IMR-90 (cell line): ENCODE results near the gene CPXM2. TPM values are rescaled to one million over a fixed set of nuclear protein-coding genes. Genes with fewer than 3 reads are reported as not detected.

ENCODE experiments used
- ATAC-seq: fragments of 200-7000 bp; cut with Tn5 transposase; 2 replicates; pipeline ENCODE4 v1.9.1; 2020; ENCODE audit warnings: low read depth, mild to moderate bottlenecking, moderate library complexity
- BruUV-seq: library from RNA; stranded (reverse); fragments of 400-500 nt; replicated peaks from 2 replicates; lab custom pipeline; 2021; lab: Mats Ljungman, UMichigan
- CTCF ChIA-PET: fragments of 300-600 bp; formaldehyde crosslinking; extraction: SDS; loops from one replicate; lab custom pipeline; 2021; ENCODE audit warnings: antibody characterized with exemption; lab: Yijun Ruan, JAX
- POLR2A ChIA-PET: fragments of 300-600 bp; sonication (Branson Sonifier 250); formaldehyde crosslinking; loops from one replicate; lab custom pipeline; 2022; ENCODE audit warnings: antibody characterized with exemption; ENCODE audit not compliant: unreplicated experiment; lab: Charles Lee
- DNase-seq: peaks from one replicate; pipeline ENCODE4 v3.0.0; 2013
- H2AFZ ChIP-seq: replicated peaks from 2 replicates; pipeline ENCODE3; 2013; ENCODE audit warnings: low read length, mild to moderate bottlenecking; ENCODE audit not compliant: poor library complexity
- H2AK5ac ChIP-seq: 2 replicates; pipeline ENCODE4 v1.6.1; 2013; ENCODE audit warnings: low read depth, low read length, inconsistent platforms
- H2AK9ac ChIP-seq: replicated peaks from 2 replicates; pipeline ENCODE3; 2013; ENCODE audit warnings: mild to moderate bottlenecking, low read depth, low read length, moderate library complexity; ENCODE audit not compliant: poor library complexity
- H2BK120ac ChIP-seq: 2 replicates; pipeline ENCODE4 v1.6.1; 2013; ENCODE audit warnings: low read depth, low read length, inconsistent platforms
- H2BK15ac ChIP-seq: 3 replicates; pipeline ENCODE4 v1.6.1; 2013; ENCODE audit warnings: low read depth, low read length, inconsistent platforms
- H2BK20ac ChIP-seq: 2 replicates; pipeline ENCODE4 v1.6.1; 2013; ENCODE audit warnings: low read depth, mild to moderate bottlenecking, inconsistent platforms, low read length, moderate library complexity
- H2BK5ac ChIP-seq: 2 replicates; pipeline ENCODE4 v1.6.1; 2013; ENCODE audit warnings: mild to moderate bottlenecking, low read depth, low read length, inconsistent platforms; ENCODE audit not compliant: poor library complexity, severe bottlenecking
- H3K14ac ChIP-seq: replicated peaks from 2 replicates; pipeline ENCODE4 v1.6.1; 2013; ENCODE audit warnings: low read depth, low read length, inconsistent platforms
- H3K18ac ChIP-seq: 2 replicates; pipeline ENCODE4 v1.6.1; 2013; ENCODE audit warnings: low read depth, low read length, control low read depth
- H3K23ac ChIP-seq: 2 replicates; pipeline ENCODE4 v1.6.1; 2013; ENCODE audit warnings: low read depth, low read length, inconsistent platforms
- H3K27ac ChIP-seq: 2 replicates; pipeline ENCODE4 v1.5.1; 2013; ENCODE audit warnings: mild to moderate bottlenecking, control low read depth, low read length; ENCODE audit not compliant: insufficient read depth
- H3K27me3 ChIP-seq: 2 replicates; pipeline ENCODE4 v1.6.1; 2013; ENCODE audit warnings: low read length; ENCODE audit not compliant: control insufficient read depth, insufficient read depth
- H3K36me3 ChIP-seq: 2 replicates; pipeline ENCODE4 v1.6.1; 2013; ENCODE audit warnings: low read length, mixed read lengths; ENCODE audit not compliant: control insufficient read depth, insufficient read depth
- H3K4ac ChIP-seq: 2 replicates; pipeline ENCODE4 v1.6.1; 2013; ENCODE audit warnings: low read depth, low read length, inconsistent platforms
- H3K4me1 ChIP-seq: 2 replicates; pipeline ENCODE4 v1.6.1; 2013; ENCODE audit warnings: low read length, mixed read lengths; ENCODE audit not compliant: control insufficient read depth, insufficient read depth
- H3K4me2 ChIP-seq: 2 replicates; pipeline ENCODE4 v1.6.1; 2013; ENCODE audit warnings: low read depth, mild to moderate bottlenecking, control low read depth, low read length, moderate library complexity
- H3K4me3 ChIP-seq: 2 replicates; pipeline ENCODE4 v1.5.1; 2013; ENCODE audit warnings: low read depth, mild to moderate bottlenecking, control low read depth, low read length, moderate library complexity; ENCODE audit not compliant: insufficient read depth
- H3K56ac ChIP-seq: 2 replicates; pipeline ENCODE4 v1.6.1; 2013; ENCODE audit warnings: low read length, inconsistent platforms; ENCODE audit not compliant: insufficient read depth; ENCODE audit errors: extremely low read depth
- H3K79me1 ChIP-seq, 2 experiments: 2 replicates each; pipeline ENCODE4 v1.6.1; 2013; ENCODE audit warnings: low read length in 2 of 2, inconsistent platforms in 1 of 2, low read depth in 1 of 2
- H3K9ac ChIP-seq: 2 replicates; pipeline ENCODE4 v1.6.1; 2013; ENCODE audit warnings: low read depth, low read length, control low read depth
- H3K9me1 ChIP-seq: 2 replicates; pipeline ENCODE4 v1.6.1; 2013; ENCODE audit warnings: low read length, inconsistent platforms; ENCODE audit not compliant: insufficient read depth
- H3K9me3 ChIP-seq: 2 replicates; pipeline ENCODE4 v1.6.1; 2013; ENCODE audit warnings: low read length; ENCODE audit not compliant: control insufficient read depth, insufficient read depth
- H4K20me1 ChIP-seq: 2 replicates; pipeline ENCODE4 v1.6.1; 2013; ENCODE audit warnings: low read length, inconsistent platforms; ENCODE audit not compliant: insufficient read depth
- H4K5ac ChIP-seq: 2 replicates; pipeline ENCODE4 v1.6.1; 2013; ENCODE audit warnings: mild to moderate bottlenecking, low read depth, low read length, control low read depth
- H4K8ac ChIP-seq, 2 experiments: 2 replicates each; pipeline ENCODE4 v1.6.1; 2013; ENCODE audit warnings: low read depth in 2 of 2, low read length in 2 of 2, control low read depth in 1 of 2, inconsistent platforms in 1 of 2
- H4K91ac ChIP-seq: 2 replicates; pipeline ENCODE4 v1.6.1; 2013; ENCODE audit warnings: low read depth, low read length, inconsistent platforms; ENCODE audit not compliant: insufficient read depth
- BHLHE40 ChIP-seq: fragments of 150-350 bp; IDR thresholded peaks from 2 replicates; pipeline ENCODE4 v1.6.1; 2016; ENCODE audit warnings: mild to moderate bottlenecking, low read depth, low read length
- CEBPB ChIP-seq: IDR thresholded peaks from 2 replicates; pipeline ENCODE4 v1.6.1; 2012; ENCODE audit warnings: low read depth, low read length, improper control_type of control experiment
- CHD1 ChIP-seq: IDR thresholded peaks from 2 replicates; pipeline ENCODE4 v1.6.1; 2012; ENCODE audit warnings: low read depth, low read length, improper control_type of control experiment
- FOS ChIP-seq: fragments of 150-350 bp; IDR thresholded peaks from 2 replicates; pipeline ENCODE4 v1.6.1; 2016; ENCODE audit warnings: low read depth, low read length
- MAFK ChIP-seq: IDR thresholded peaks from 2 replicates; pipeline ENCODE4 v1.6.1; 2012; ENCODE audit warnings: low read depth, low read length, improper control_type of control experiment
- MAZ ChIP-seq: IDR thresholded peaks from 2 replicates; pipeline ENCODE4 v1.6.1; 2012; ENCODE audit warnings: low read depth, mild to moderate bottlenecking, low read length, improper control_type of control experiment, moderate library complexity, borderline replicate concordance
- MXI1 ChIP-seq: IDR thresholded peaks from 2 replicates; pipeline ENCODE4 v1.6.1; 2012; ENCODE audit warnings: low read depth, mild to moderate bottlenecking, low read length, moderate library complexity, borderline replicate concordance
- NFE2L2 ChIP-seq: fragments of 150-350 bp; IDR thresholded peaks from 2 replicates; pipeline ENCODE4 v1.6.1; 2016; ENCODE audit warnings: low read depth, mild to moderate bottlenecking, low read length
- POLR2A ChIP-seq: IDR thresholded peaks from 2 replicates; pipeline ENCODE4 v1.6.1; 2012; ENCODE audit warnings: mild to moderate bottlenecking, low read depth, low read length
- RAD21 ChIP-seq: IDR thresholded peaks from 2 replicates; pipeline ENCODE4 v1.6.1; 2012; ENCODE audit warnings: low read length, improper control_type of control experiment
- RCOR1 ChIP-seq: IDR thresholded peaks from 2 replicates; pipeline ENCODE4 v1.6.1; 2012; ENCODE audit warnings: mild to moderate bottlenecking, low read length, improper control_type of control experiment; ENCODE audit not compliant: insufficient replicate concordance
- RFX5 ChIP-seq: IDR thresholded peaks from 2 replicates; pipeline ENCODE4 v1.8.0; 2012; ENCODE audit warnings: low read depth, mild to moderate bottlenecking, low read length, moderate library complexity
- SMC3 ChIP-seq: fragments of 150-350 bp; IDR thresholded peaks from 2 replicates; pipeline ENCODE4 v1.6.1; 2016; ENCODE audit warnings: low read depth, mild to moderate bottlenecking, antibody characterized with exemption, low read length, moderate library complexity
- WGBS, 2 experiments: methylation state at CpG; one replicate each; pipeline versions ENCODE4 v1.1.5 to v1.1.7; 2013; ENCODE audit warnings: missing lambda C conversion rate in 2 of 2; ENCODE audit not compliant: insufficient read length in 1 of 2; ENCODE audit errors: extremely low coverage in 2 of 2; 5-methylcytosine and 5-hydroxymethylcytosine counted together
- dilution Hi-C: fragments of 300-500 bp; cut with HindIII; formaldehyde crosslinking; loops from one replicate; pipeline ENCODE4 v1.14.3; 2018; ENCODE audit warnings: low sequenced_read_pairs; ENCODE audit not compliant: unreplicated experiment
- in situ Hi-C: fragments of 300-500 bp; cut with MboI; formaldehyde crosslinking; loops from 3 replicates; pipeline ENCODE4 v1.14.3; 2019; ENCODE audit warnings: low sequenced_read_pairs, inconsistent platforms, mixed read lengths
- intact Hi-C: fragments of 100-400 bp; cut with micrococcal nuclease; formaldehyde crosslinking; loops from 2 replicates; pipeline ENCODE4 v1.10.0; 2022
- polyA plus RNA-seq, 3 experiments: library from polyadenylated mRNA; depleted of rRNA; stranded (reverse); fragments of >200 nt; gene quantifications; 2 replicates each; pipeline ENCODE4 v1.2.3, GENCODE V29; 2012; ENCODE audit warnings: low replicate concordance in 1 of 3
- total RNA-seq: library from RNA; depleted of rRNA; stranded (reverse); fragments of >200 nt; gene quantifications from 2 replicates; pipeline ENCODE4 v1.2.3, GENCODE V29; 2012
- TF ChIP-seq, protein P1 (sequence below): fragments of 150-350 bp; IDR thresholded peaks from 2 replicates; pipeline ENCODE4 v1.6.1; 2017; ENCODE audit warnings: mild to moderate bottlenecking, antibody characterized with exemption, low read length, low read depth
- TF ChIP-seq, protein P2 (sequence below): conservative IDR thresholded peaks from 2 replicates; pipeline ENCODE4 v1.5.1; 2012; ENCODE audit warnings: mild to moderate bottlenecking, low read depth, low read length, improper control_type of control experiment
- TF ChIP-seq, protein P3 (sequence below): fragments of 150-350 bp; IDR thresholded peaks from 2 replicates; pipeline ENCODE4 v1.6.1; 2016; ENCODE audit warnings: low read depth, mild to moderate bottlenecking, low read length, moderate library complexity, borderline replicate concordance

The CPXM2 gene
- total and polyA plus RNA-seq, 2 of the 4 experiments (the other 2 are of a cell fraction) = not detected

GRCh38 chr10:123859653-123860050, 32.0 kb downstream of the CPXM2 start:
- H3K9ac ChIP-seq = no peak overlapping the region
- no TSS peak for BruUV-seq
- H2BK20ac ChIP-seq = no peak overlapping the region
- H3K56ac ChIP-seq = no peak overlapping the region
- no peak overlapping the region for H3K4me2 ChIP-seq
- ChIA-PET POLR2A (no interaction called here), CTCF (no interaction called here)
- no peak overlapping the region for H2AK5ac ChIP-seq
- no peak overlapping the region for H3K14ac ChIP-seq
- no peak overlapping the region for H2BK5ac ChIP-seq
- no peak overlapping the region for H2BK120ac ChIP-seq
- no peak overlapping the region for H4K91ac ChIP-seq
- H3K27me3 ChIP-seq = no peaks in the 10 kb centered on the region
- no peaks in the 10 kb centered on the region for H4K20me1 ChIP-seq
- no peaks in the 10 kb centered on the region for H3K9me1 ChIP-seq
- no peaks in the 10 kb centered on the region for H3K36me3 ChIP-seq
- in situ Hi-C loops (no loop called here), dilution Hi-C loops (no loop called here), intact Hi-C loops (no loop called here)
- DNase-seq (no peak), ATAC-seq (no peak)
- no peak overlapping the region for H4K8ac ChIP-seq
- no peak overlapping the region for H2AK9ac ChIP-seq
- no peaks in the 10 kb centered on the region for H3K4me1 ChIP-seq
- H3K4me3 ChIP-seq = no peak overlapping the region
- 84% methylated on average over 5 of the region's 10 CpGs; no CpG with 5 or more reads in 1 of the 2 experiments for WGBS, 2 experiments
- H3K23ac ChIP-seq = no peak overlapping the region
- H3K79me1 ChIP-seq = no peaks in the 10 kb centered on the region
- peaks cover 47% of the 10 kb centered on the region for H3K9me3 ChIP-seq
- no peak overlapping the region for H3K27ac ChIP-seq
- H2AFZ ChIP-seq = no peak overlapping the region
- no peak overlapping the region for H2BK15ac ChIP-seq
- no peak overlapping the region for H3K18ac ChIP-seq
- no peak overlapping the region for H3K4ac ChIP-seq
- no peak overlapping the region for H4K5ac ChIP-seq
- TF ChIP-seq, protein P1, sequence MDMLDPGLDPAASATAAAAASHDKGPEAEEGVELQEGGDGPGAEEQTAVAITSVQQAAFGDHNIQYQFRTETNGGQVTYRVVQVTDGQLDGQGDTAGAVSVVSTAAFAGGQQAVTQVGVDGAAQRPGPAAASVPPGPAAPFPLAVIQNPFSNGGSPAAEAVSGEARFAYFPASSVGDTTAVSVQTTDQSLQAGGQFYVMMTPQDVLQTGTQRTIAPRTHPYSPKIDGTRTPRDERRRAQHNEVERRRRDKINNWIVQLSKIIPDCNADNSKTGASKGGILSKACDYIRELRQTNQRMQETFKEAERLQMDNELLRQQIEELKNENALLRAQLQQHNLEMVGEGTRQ = no peak
- TF ChIP-seq, protein P2, sequence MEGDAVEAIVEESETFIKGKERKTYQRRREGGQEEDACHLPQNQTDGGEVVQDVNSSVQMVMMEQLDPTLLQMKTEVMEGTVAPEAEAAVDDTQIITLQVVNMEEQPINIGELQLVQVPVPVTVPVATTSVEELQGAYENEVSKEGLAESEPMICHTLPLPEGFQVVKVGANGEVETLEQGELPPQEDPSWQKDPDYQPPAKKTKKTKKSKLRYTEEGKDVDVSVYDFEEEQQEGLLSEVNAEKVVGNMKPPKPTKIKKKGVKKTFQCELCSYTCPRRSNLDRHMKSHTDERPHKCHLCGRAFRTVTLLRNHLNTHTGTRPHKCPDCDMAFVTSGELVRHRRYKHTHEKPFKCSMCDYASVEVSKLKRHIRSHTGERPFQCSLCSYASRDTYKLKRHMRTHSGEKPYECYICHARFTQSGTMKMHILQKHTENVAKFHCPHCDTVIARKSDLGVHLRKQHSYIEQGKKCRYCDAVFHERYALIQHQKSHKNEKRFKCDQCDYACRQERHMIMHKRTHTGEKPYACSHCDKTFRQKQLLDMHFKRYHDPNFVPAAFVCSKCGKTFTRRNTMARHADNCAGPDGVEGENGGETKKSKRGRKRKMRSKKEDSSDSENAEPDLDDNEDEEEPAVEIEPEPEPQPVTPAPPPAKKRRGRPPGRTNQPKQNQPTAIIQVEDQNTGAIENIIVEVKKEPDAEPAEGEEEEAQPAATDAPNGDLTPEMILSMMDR = no peak
- TF ChIP-seq BHLHE40 (no peak), NFE2L2 (no peak), RCOR1 (no peak), RFX5 (no peak), MAZ (no peak), MXI1 (no peak), POLR2A (no peak), RAD21 (no peak), SMC3 (no peak), FOS (no peak), CEBPB (no peak), CHD1 (no peak), MAFK (no peak)
- TF ChIP-seq, protein P3, sequence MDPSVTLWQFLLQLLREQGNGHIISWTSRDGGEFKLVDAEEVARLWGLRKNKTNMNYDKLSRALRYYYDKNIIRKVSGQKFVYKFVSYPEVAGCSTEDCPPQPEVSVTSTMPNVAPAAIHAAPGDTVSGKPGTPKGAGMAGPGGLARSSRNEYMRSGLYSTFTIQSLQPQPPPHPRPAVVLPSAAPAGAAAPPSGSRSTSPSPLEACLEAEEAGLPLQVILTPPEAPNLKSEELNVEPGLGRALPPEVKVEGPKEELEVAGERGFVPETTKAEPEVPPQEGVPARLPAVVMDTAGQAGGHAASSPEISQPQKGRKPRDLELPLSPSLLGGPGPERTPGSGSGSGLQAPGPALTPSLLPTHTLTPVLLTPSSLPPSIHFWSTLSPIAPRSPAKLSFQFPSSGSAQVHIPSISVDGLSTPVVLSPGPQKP = no peak
